Cerebellar cortex (tissue), 1 donor: ENCODE data around the gene IGLL1.
A peak's percentile ranks its signal among the peaks of the same experiment; 100 is the strongest.
"Not testable (repeated sequence)": the region's sequence is repeated elsewhere in the genome, so short reads cannot be mapped to it uniquely, and the experiment has no call there.

Experiments used
- DNase-seq: peaks from one replicate; pipeline ENCODE4 v3.0.0-alpha.2; 2015; ENCODE audit warnings: low spot score

Gene IGLL1

DNA sequence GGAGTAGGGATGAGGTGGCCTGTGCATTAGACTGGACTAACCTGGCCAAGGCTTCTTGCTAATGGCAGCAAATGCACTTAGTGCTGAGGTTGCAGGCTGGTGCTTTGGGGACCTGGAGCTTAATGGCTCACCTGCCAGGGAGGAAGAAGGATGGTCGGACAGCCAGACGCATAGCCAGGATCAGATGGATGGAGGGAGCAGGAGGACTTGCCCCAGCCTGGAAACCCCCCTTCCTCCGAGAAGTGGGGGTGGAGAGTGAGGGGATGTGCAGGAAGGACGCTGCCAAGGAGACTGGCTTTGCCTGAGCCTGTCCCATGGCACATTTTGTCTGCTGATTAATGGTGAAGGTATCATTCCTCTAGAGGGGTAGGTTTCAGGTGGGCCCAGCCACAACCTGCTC, 17.9 kb downstream of the IGLL1 start:
- no peak for DNase-seq

DNA sequence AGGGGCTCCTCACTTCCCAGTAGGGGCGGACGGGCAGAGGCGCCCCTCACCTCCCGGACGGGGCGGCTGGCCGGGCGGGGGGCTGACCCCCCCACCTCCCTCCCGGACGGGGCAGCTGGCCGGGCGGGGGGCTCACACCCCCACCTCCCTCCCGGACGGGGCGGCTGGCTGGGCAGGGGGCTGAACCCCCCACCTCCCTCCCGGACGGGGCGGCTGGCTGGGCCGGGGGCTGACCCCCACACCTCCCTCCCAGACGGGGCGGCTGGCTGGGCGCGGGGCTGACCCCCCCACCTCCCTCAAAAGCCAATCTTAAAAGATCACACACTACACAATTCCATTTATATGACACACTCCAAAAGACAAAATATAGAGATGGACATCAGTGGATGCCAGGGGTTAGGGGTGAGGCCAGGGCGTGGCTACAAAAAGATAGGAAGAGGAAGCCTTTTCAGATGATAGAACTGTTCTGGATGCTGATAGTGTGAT, 19.0 kb downstream of the IGLL1 start:
- not testable (repeated sequence) for DNase-seq

DNA sequence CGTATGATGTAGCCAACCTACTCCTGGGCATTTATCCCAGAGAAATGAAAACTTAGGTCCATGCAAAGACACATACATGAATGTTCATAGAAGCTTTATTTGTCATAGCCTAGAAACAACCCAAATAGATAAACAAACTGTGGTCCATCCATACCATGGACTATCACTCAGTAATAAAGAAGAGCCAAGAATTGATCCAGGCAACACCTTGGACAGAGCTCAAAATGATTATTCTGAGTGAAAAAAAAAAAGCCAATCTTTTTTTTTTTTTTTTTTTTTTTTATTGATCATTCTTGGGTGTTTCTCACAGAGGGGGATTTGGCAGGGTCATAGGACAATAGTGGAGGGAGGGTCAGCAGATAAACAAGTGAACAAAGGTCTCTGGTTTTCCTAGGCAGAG, 19.9 kb downstream of the IGLL1 start:
- DNase-seq: not testable (repeated sequence)

DNA sequence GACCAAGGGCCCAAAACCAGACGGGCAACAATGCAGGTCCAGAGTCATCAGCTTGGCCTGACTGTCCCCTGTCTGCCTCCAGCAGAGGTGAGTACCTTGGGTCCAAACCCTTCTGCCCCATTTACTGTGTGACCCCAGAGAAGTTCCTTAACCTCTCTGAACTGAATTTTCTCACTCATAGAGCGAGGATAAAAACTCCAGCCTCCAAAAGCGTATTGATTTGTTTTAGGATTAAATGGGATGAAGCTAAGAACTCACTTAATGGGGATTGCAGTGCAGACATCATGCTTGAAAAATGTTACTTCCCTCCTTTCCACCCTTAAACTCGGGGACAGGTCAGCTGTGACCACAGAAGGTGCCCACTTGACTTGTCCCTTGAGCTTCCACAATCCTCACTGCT, 22.6 kb downstream of the IGLL1 start:
- no peak for DNase-seq

DNA sequence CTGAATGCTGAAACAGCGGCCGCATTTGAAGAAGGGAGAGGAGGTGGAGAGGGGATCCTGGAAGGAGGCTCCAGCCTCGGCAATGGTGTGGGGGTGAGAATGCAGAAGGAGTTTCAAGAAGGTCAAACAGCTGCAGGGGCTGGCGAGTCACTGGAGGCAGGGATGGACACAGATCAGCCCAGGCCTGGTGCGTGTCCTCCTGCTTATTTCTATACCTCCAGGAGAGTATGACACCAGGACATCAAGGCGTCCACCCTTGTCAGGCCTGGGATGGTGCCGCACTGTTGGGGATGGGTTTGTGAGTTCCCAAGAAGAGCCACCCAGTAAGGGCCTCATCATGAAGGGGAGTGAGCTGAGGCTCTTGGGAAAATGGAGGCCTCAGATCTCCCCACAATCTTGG, 23.1 kb downstream of the IGLL1 start:
- DNase-seq: no peak

DNA sequence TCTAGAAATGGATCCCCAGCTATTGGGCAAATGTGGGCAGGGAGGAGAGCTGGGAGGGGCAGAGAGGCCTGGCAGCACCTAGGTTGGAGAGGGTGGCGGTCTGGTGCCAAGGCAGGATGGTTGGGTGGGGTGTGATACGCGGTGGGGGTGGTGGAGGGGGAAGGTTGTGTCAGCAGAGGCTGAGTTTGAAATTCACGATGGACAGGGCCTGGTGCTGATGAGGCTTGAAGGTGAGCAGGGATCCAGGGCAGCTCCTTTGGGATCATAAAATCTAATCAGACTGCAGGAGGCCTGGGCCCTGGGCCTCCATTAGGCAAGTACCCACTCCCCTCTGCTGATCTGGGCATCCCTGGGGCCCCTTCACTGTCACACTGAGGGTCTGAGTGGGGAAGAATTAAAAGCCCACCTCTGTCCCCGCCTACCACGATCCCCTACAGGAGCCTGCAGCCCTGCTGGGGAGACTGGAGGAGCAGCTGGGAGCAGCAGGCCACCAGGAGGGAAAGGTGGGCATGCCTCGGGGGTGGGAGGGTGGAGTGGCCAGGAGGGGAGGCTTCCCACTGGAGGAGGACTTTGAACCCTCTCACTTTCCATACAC, 24.0 kb downstream of the IGLL1 start:
- no peak for DNase-seq

DNA sequence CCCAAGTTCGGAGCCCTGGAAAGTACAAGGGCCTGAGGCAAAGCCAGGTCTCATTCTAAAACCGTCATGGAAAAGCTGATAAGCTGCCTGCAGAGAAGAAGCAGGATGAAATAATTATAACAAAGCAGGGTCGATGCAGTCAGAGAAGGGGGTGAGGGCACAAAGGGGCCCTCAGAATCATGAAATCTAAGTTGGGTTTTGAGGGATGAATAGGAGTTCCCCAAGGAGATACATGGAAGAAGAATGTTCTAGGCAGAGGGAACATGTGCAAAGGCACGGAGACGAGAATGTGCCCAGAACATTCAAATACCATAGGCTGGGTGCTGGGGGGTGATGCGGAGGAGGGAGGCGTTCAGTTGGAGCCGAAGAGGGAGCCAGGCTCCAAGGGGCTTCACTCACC, 25.0 kb downstream of the IGLL1 start:
- DNase-seq: no peak

DNA sequence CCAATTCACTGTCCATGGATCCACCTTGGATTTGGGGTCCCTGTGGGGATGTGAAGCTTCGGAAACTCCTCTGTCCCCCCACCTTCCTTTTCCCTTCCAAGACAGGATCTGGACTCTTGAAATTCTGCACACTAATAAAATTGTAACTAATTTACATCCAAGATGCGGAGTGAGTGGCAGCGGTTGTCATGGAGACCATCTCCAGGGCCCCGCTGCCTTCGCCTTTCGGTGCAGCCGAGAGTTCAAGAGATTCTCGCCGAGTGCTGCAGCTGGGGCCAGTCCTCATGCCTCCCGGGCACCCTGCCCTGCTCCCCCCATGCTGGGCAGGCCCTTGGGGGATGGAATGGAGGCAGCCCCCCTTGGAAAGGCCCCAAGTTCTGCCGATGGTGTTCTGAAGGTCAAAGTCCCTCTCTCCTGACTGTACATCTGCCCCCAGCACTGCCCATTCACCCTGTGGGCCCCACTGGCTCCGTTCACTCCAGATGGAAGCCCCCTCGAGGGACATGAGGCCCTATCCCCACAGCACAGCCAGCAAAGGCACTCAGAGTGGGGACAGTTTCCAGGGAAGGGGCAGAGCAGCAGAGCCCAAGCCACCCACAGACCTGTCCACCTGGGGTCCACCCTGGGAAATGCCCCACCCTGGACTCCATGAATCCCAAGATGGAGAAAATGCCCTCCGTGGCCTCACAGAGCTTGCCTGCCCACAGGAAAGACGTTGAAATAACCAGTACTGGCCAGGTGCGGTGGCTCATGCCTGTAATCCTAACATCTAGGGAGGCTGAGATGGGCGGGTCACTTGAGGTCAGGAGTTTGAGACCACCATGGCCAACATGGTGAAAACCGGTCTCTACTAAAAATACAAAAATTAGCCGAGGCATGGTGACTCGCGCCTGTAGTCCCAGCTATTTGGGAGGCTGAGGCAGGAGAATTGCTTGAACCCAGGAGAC, 25.9 kb downstream of the IGLL1 start:
- no peak for DNase-seq

DNA sequence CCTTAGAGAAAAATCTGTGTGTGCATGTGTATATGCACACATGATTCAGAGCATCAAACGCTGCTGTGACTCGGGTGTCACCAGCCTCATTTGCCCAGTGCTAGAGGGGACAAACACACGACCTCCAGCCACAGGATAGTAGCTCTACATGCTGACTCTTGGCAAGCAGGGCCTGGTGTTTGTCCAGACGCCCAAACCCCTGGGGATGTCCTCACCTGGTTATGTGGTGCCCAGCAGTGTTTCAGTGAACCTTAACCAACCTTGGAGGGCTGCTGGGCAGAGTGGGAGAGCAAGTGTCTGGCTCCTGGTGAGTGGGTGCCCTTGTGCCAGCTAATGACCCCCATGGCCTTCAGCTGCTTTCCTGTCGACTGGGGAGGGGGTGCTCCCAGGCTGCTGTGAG, 26.7 kb downstream of the IGLL1 start:
- no peak for DNase-seq

DNA sequence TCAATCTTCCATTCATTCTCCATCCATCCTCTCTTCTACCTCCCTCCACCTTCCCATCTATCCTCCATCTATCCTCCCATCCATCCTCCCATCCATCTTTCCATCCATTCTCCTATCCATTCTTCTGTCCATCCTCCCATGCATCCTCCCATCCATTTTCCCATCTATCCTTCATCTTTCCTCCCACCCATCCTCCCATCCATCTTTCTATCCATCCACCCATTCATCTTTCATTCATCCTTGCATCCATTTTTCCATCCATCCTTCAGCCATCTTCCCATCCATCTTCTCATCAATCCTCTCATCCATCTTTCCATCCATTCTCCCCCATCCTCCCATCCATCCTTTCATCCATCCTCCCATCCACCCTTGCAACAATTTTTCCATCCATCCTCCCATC, 27.5 kb downstream of the IGLL1 start:
- DNase-seq: no peak

DNA sequence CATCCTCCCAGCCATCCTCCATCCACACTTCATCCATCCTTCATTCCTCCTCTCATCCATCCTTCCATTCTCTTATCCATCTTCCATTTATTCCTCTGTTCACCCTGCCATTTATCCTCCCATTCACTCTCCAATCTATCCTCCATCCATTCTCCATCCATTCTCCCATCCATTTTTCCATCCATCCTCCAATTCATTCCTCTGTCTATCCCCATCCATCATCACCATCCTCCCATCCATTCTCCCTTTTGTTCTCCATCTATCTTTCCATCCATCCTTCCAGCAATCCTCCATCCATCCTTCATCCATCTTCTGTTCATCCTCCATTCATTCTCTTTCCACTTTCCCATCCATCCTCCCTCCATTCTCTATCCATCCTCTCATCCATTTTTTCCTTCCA, 28.7 kb downstream of the IGLL1 start:
- DNase-seq: no peak

DNA sequence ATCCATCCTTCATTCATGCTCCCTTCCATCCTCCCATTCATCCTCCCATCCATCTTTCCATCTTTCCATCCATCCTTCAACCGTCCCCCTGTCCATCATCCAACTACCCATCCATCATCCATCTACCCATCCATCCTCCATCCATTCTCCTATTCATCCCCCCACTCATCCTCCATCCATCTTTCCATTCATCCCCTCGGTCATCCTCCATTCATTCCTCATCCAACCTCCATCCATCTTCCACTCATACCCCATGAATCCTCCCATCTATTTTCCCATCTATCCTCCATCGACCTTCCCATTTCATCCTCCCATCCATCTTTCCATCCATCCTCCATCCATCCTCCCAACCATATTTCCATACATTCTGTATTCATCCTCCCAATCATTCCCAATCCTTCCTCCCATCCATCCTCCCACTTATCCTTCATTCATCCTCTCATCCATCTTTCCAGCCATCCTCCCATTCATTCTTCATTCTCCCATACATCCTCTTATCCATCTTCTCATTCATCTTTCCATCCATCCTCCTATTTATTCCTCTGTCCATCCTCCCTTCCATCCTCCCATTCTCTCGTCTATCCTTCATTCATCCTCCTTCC, 29.9 kb downstream of the IGLL1 start:
- DNase-seq: no peak

DNA sequence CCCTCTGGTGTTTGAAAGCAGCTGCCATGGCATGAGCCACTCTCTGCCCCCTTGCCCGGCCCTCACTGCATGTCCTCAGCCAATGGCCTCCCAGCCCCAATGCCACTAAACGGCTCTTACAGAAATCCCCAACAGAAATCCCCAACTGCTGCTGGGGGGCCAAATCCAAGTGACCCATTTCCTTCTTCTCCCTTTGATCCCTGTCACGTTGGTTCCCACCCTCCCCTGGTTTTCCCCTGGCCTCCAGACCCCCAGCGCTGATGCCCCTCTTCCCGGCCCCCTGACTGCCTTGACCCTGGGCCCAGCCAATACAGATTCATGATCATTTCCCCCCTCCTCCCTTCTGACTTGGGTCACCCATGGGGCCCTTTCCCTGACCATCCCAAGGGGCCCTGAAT, 30.9 kb downstream of the IGLL1 start:
- no peak for DNase-seq

DNA sequence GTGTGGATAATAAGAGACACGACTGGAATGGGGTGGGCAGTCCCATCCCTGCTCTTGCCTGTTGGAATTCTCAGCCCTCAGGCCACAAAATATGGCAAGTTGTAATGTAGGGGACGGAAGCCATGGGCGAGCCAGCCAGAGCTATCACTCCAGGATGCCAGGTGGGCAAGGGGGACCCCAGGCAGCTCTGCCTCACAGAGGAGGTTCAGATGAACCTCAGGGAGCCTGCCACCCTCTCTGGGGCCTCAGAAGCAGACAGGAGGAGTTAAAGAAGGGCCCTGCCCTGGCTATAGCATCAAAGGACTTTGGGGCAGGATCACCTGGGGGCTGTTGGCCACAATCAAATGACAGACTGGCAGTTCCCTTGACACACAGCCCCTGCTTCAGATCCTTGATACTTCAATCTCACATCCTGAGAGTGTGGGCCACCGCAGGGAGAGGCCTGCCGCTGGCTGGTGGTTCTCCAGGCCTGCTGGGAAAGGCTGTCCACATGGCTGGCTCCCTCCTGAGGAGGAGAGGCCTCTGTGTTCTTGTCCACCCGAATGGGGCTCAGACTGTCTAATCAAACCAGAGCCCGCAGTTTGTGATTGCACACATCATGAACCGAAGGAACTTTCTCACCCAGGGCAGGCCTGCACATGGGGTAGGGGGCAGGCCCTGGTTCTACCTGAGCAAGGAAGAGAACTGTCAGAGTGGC, 31.4 kb downstream of the IGLL1 start:
- DNase-seq: no peak

DNA sequence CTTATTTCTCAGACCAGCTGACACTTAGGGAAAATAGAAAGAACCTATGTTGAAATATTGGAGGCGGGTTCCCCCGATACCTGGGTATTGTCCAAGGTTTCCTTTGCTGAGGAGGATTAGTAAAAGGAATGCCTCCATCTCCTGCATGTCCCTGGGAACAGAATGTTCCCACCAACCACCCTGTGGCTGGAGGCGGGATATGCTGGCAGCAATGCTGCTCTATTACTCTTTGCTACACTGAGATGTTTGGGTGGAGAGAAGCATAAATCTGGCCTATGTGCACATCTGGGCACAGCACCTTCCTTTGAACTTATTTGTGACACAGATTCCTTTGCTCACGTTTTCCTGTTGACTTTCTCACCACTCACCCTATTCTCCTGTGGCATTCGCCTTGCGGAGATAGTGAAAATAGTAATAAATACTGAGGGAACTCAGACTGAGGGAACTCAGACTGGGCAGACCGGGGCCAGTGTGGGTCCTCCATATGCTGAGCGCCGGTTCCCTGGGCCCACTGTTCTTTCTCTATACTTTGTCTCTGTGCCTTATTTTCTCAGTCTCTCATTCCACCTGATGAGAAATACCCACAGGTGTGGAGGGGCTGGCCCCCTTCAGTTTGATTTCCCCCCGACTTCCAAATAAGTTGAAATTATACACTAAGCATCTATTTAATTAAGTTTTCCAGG, 32.1 kb downstream of the IGLL1 start:
- no peak for DNase-seq

DNA sequence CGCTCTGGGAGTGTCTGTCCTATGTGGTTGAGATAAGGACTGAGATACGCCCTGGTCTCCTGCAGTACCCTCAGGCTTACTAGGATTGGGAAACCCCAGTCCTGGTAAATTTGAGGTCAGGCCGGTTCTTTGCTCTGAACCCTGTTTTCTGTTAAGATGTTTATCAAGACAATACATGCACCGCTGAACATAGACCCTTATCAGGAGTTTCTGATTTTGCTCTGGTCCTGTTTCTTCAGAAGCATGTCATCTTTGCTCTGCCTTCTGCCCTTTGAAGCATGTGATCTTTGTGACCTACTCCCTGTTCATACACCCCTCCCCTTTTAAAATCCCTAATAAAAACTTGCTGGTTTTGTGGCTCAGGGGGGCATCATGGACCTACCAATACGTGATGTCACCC, 32.7 kb downstream of the IGLL1 start:
- DNase-seq: not testable (repeated sequence)

DNA sequence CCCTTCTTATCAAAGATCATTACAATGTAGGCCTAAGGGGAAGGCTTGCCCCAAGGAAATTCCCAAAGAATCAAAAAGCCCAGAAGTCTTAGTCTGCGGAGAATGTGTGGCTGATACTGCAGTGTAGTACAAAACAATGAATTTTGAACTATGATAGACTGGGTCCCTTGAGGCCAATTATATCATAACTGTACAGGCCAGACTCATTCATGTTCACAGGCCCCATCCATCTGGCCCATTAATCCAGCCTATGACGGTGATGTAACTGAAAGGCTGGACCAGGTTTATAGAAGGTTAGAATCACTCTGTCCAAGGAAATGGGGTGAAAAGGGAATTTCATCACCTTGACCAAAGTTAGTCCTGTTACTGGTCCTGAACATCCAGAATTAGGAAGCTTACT, 35.2 kb downstream of the IGLL1 start:
- DNase-seq: no peak

DNA sequence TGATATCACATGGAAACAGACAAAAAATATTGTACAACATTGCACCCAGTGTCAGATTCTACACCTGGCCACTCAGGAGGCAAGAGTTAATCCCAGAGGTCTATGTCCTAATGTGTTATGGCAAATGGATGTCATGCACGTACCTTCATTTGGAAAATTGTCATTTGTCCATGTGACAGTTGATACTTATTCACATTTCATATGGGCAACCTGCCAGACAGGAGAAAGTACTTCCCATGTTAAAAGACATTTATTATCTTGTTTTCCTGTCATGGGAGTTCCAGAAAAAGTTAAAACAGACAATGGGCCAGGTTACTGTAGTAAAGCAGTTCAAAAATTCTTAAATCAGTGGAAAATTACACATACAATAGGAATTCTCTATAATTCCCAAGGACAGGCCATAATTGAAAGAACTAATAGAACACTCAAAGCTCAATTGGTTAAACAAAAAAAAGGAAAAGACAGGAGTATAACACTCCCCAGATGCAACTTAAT, 36.5 kb downstream of the IGLL1 start:
- not testable (repeated sequence) for DNase-seq

DNA sequence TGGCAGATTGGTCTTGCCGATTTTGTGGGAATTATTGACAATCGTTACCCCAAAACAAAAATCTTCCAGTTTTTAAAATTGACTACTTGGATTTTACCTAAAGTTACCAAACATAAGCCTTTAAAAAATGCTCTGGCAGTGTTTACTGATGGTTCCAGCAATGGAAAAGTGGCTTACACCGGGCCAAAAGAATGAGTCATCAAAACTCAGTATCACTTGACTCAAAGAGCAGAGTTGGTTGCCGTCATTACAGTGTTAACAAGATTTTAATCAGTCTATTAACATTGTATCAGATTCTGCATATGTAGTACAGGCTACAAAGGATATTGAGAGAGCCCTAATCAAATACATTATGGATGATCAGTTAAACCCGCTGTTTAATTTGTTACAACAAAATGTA, 37.2 kb downstream of the IGLL1 start:
- DNase-seq: no peak

DNA sequence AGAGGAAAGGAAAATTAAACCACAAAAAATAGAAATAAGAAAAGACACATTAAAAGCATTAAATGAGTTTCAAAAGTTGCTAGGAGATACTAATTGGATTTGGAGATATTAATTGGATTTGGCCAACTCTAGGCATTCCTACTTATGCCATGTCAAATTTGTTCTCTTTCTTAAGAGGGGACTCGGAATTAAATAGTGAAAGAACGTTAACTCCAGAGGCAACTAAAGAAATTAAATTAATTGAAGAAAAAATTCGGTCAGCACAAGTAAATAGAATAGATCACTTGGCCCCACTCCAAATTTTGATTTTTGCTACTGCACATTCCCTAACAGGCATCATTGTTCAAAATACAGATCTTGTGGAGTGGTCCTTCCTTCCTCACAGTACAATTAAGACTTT, 37.7 kb downstream of the IGLL1 start:
- DNase-seq: not testable (repeated sequence)

DNA sequence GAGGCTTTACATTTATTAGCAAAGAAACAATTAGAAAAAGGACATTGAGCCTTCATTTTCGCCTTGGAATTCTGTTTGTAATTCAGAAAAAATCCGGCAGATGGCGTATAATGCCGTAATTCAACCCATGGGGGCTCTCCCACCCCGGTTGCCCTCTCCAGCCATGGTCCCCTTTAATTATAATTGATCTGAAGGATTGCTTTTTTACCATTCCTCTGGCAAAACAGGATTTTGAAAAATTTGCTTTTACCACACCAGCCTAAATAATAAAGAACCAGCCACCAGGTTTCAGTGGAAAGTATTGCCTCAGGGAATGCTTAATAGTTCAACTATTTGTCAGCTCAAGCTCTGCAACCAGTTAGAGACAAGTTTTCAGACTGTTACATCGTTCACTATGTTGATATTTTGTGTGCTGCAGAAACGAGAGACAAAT, 38.2 kb downstream of the IGLL1 start:
- peak; percentile 44 for DNase-seq

DNA sequence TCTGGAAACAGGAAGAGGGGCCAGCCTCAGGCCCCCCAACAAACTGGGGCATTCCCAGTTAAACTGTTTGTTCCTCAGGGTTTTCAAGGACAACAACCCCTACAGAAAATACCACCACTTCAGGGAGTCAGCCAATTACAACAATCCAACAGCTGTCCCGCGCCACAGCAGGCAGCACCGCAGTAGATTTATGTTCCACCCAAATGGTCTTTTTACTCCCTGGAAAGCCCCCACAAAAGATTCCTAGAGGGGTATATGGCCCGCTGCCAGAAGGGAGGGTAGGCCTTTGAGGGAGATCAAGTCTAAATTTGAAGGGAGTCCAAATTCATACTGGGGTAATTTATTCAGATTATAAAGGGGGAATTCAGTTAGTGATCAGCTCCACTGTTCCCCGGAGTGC, 39.3 kb downstream of the IGLL1 start:
- not testable (repeated sequence) for DNase-seq
